ENCODE results near the gene JAG1. TPM values are rescaled to one million over a fixed set of nuclear protein-coding genes. Genes with fewer than 3 reads are reported as not detected.

JAG1 gene
- total RNA-seq, 1 donor from 2014 or later, result 1.3 TPM

DNA sequence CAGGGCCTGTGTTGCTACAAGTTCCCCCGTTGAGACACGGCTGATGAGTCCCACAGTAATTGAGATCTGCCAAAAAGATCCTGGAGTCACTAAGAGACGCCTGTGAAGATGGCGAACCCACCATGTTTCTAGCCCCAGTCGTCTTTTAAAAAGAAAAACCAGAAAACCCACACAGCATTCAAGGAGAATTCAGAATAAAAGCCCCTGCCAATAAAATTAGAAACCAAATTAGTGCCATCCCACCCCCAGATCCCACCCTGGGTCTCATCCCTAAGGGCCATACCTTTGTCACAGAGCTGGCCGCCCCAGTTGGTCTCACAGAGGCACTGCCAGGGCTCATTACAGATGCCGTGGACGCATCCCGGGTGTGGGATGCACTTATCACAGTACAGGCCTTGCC, 21.6 kb downstream of the JAG1 start:
- H3K4me3 Mint-ChIP-seq, result no peak overlapping the region
- no peak overlapping the region for H3K27ac Mint-ChIP-seq
- H3K27me3 Mint-ChIP-seq (ENCODE audit: insufficient read depth), result peaks cover 8% of the 10 kb centered on the region
- H3K4me1 Mint-ChIP-seq (ENCODE audit: low read depth), result peaks cover 6% of the 10 kb centered on the region
- H3K9me3 Mint-ChIP-seq, result no peaks in the 10 kb centered on the region
- no peaks in the 10 kb centered on the region for H3K36me3 Mint-ChIP-seq (ENCODE audit: low read depth)
- intact Hi-C loops (cut with micrococcal nuclease), result loop anchor here (5.0 kb wide), 1 partner anchor 55 kb away; no protein-coding TSS in a partner anchor
- DNase-seq (ENCODE audit: low spot score), result no peak

DNA sequence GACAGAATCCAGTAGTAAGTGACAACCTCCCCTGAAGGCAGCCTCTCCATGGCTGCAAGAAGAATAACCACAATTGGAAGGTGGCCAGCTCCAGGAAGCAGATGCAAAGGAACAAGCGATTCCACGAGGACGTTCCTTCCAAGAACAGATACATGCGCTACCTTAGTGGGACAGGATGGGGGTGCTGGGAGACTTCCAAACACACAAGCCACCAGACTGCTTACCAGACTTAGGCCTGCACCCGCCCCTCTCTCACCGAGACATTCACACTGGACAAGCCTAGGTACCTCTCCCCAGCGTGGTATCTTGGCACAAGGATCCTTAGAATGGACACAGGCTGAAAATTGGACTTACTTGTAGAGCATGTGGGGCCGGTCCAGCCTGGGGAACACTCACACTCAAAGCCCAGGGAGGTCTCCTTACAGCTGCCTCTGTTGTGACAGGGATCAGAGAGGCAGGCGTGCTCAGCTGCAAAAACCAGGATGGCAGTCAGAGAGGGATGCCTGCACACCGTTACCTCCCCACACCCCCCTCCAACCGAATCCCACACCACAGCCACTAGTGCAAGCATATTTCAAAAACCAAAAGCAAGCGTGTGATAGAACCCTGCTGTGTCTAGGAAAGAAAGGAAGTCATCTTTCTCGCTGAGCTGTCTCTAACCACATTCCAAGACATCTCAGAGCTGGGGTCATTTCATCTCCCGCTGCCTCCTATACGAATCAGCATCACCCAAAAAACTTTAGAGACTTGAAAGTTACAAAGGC, 22.4 kb downstream of the JAG1 start:
- Mint-ChIP-seq H3K27me3 (ENCODE audit: insufficient read depth) (peaks cover 8% of the 10 kb centered on the region), H3K27ac (no peak overlapping the region), H3K4me1 (ENCODE audit: low read depth) (peaks cover 6% of the 10 kb centered on the region), H3K4me3 (no peak overlapping the region), H3K9me3 (no peaks in the 10 kb centered on the region), H3K36me3 (ENCODE audit: low read depth) (no peaks in the 10 kb centered on the region)
- no peak for DNase-seq (ENCODE audit: low spot score)
- intact Hi-C loops (cut with micrococcal nuclease), result loop anchor here (5.0 kb wide), 1 partner anchor 54 kb away; no protein-coding TSS in a partner anchor

- Mint-ChIP-seq H3K27me3 (ENCODE audit: insufficient read depth) (peaks cover 8% of the 10 kb centered on the region), H3K36me3 (ENCODE audit: low read depth) (no peaks in the 10 kb centered on the region), H3K4me1 (ENCODE audit: low read depth) (peaks cover 6% of the 10 kb centered on the region), H3K27ac (no peak overlapping the region), H3K4me3 (no peak overlapping the region), H3K9me3 (no peaks in the 10 kb centered on the region)
- DNase-seq (ENCODE audit: low spot score), result no peak
- intact Hi-C loops (cut with micrococcal nuclease), result loop anchor here (5.0 kb wide), 1 partner anchor 52 kb away; no protein-coding TSS in a partner anchor
These were observed 24.0 kb downstream of the JAG1 start for GRCh38 chr20:10649797-10650160.

- no peak for DNase-seq (ENCODE audit: low spot score)
- H3K9me3 Mint-ChIP-seq, result no peaks in the 10 kb centered on the region
- peaks cover 7% of the 10 kb centered on the region for H3K27me3 Mint-ChIP-seq (ENCODE audit: insufficient read depth)
- no peaks in the 10 kb centered on the region for H3K36me3 Mint-ChIP-seq (ENCODE audit: low read depth)
- H3K4me1 Mint-ChIP-seq (ENCODE audit: low read depth), result peaks cover 9% of the 10 kb centered on the region
- intact Hi-C loops (cut with micrococcal nuclease), result no loop called here
- H3K27ac Mint-ChIP-seq, result no peak overlapping the region
- no peak overlapping the region for H3K4me3 Mint-ChIP-seq
These were observed 24.6 kb downstream of the JAG1 start for GRCh38 chr20:10649080-10649796.

DNA sequence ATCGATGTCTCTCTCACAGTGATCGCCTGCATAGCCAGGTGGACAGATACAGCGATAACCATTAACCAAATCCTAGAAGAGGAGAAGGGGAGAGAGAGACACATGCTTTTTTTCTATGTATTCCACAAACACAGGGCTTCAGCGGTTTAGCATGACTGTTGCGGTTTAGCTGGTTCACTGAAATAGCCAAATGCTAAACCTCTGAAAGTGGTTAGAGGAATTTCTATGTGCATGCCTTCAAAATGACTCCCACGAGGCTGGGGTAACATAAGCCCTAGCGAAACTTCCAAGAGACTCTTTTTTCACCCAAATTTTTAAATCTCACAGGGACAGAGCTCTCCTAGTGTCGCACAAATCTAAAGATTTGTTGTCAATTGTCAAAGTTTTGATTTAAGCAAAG, 25.1 kb downstream of the JAG1 start:
- intact Hi-C loops (cut with micrococcal nuclease), result no loop called here
- Mint-ChIP-seq H3K9me3 (no peaks in the 10 kb centered on the region), H3K4me3 (no peak overlapping the region), H3K36me3 (ENCODE audit: low read depth) (no peaks in the 10 kb centered on the region), H3K4me1 (ENCODE audit: low read depth) (peaks cover 6% of the 10 kb centered on the region), H3K27ac (no peak overlapping the region), H3K27me3 (ENCODE audit: insufficient read depth) (peaks cover 2% of the 10 kb centered on the region)
- no peak for DNase-seq (ENCODE audit: low spot score)

DNA sequence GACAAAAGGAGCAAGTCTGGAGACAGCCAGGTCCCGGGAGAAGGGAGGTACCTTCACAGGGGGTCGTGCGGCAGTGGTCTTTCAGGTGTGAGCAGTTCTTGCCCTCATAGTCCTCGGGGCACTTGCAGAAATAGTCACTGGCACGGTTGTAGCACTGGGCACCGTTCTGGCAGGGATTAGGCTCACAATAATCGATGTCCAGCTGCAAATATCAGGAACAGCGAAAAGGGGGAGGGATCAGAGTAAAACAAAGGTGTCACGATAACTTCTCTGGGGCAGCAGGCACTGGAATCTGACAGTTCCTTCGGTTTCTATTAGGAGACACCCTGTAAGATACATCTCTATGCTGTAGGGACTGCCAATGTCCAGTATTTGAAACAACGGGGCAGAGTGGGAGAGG, 25.9 kb downstream of the JAG1 start:
- no peak overlapping the region for H3K4me3 Mint-ChIP-seq
- DNase-seq (ENCODE audit: low spot score), result no peak
- peaks cover 5% of the 10 kb centered on the region for H3K4me1 Mint-ChIP-seq (ENCODE audit: low read depth)
- no peaks in the 10 kb centered on the region for H3K36me3 Mint-ChIP-seq (ENCODE audit: low read depth)
- H3K27me3 Mint-ChIP-seq (ENCODE audit: insufficient read depth), result peaks cover 2% of the 10 kb centered on the region
- intact Hi-C loops (cut with micrococcal nuclease), result no loop called here
- H3K9me3 Mint-ChIP-seq, result no peaks in the 10 kb centered on the region
- no peak overlapping the region for H3K27ac Mint-ChIP-seq

- intact Hi-C loops (cut with micrococcal nuclease), result no loop called here
- Mint-ChIP-seq H3K27ac (no peak overlapping the region), H3K36me3 (ENCODE audit: low read depth) (no peaks in the 10 kb centered on the region), H3K4me3 (no peak overlapping the region), H3K4me1 (ENCODE audit: low read depth) (peaks cover 5% of the 10 kb centered on the region), H3K9me3 (no peaks in the 10 kb centered on the region), H3K27me3 (ENCODE audit: insufficient read depth) (peaks cover 2% of the 10 kb centered on the region)
- no peak for DNase-seq (ENCODE audit: low spot score)
These were observed 26.3 kb downstream of the JAG1 start for GRCh38 chr20:10647471-10647870.

DNA sequence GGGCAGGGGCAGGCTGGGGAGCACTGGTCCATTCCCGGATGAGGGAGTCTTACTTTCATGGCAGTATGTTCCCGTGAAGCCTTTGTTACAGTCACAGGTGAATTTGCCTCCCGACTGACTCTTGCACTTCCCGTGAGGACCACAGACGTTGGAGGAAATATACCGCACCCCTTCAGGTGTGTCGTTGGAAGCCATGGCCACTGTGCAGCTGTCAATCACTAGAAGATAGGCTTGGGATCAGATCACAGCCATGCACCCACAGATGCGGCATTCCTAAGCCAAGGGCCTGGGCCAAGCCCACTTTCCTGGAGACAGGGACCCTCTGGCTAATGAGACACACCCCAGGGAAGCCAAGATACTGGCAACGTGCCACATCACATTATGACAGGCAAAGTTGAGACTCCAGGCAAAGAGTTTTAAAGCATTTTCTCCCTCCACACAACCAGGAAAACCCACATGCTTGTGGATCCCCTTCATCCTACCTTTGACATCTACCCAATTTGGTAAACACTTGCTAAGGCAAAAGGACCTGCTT, 26.8 kb downstream of the JAG1 start:
- Mint-ChIP-seq H3K4me3 (no peak overlapping the region), H3K4me1 (ENCODE audit: low read depth) (peaks cover 5% of the 10 kb centered on the region), H3K27ac (no peak overlapping the region), H3K9me3 (no peaks in the 10 kb centered on the region), H3K27me3 (ENCODE audit: insufficient read depth) (peaks cover 2% of the 10 kb centered on the region), H3K36me3 (ENCODE audit: low read depth) (no peaks in the 10 kb centered on the region)
- DNase-seq (ENCODE audit: low spot score), result no peak
- intact Hi-C loops (cut with micrococcal nuclease), result no loop called here

GRCh38 chr20:10646006-10646405, 27.8 kb downstream of the JAG1 start:
- Mint-ChIP-seq H3K9me3 (no peaks in the 10 kb centered on the region), H3K27ac (no peak overlapping the region), H3K27me3 (ENCODE audit: insufficient read depth) (peaks cover 2% of the 10 kb centered on the region), H3K36me3 (ENCODE audit: low read depth) (no peaks in the 10 kb centered on the region), H3K4me3 (no peak overlapping the region), H3K4me1 (ENCODE audit: low read depth) (peaks cover 5% of the 10 kb centered on the region)
- no peak for DNase-seq (ENCODE audit: low spot score)
- intact Hi-C loops (cut with micrococcal nuclease), result no loop called here

GRCh38 chr20:10645205-10645570, 28.6 kb downstream of the JAG1 start:
- DNase-seq (ENCODE audit: low spot score), result no peak
- Mint-ChIP-seq H3K27ac (no peak overlapping the region), H3K4me3 (no peak overlapping the region), H3K36me3 (ENCODE audit: low read depth) (no peaks in the 10 kb centered on the region), H3K9me3 (no peaks in the 10 kb centered on the region), H3K4me1 (ENCODE audit: low read depth) (peaks cover 5% of the 10 kb centered on the region), H3K27me3 (ENCODE audit: insufficient read depth) (peaks cover 2% of the 10 kb centered on the region)
- intact Hi-C loops (cut with micrococcal nuclease), result no loop called here

GRCh38 chr20:10644458-10645204, 29.2 kb downstream of the JAG1 start:
- Mint-ChIP-seq H3K27me3 (ENCODE audit: insufficient read depth) (peaks cover 2% of the 10 kb centered on the region), H3K27ac (no peak overlapping the region), H3K36me3 (ENCODE audit: low read depth) (no peaks in the 10 kb centered on the region), H3K4me3 (no peak overlapping the region), H3K4me1 (ENCODE audit: low read depth) (peaks cover 5% of the 10 kb centered on the region), H3K9me3 (no peaks in the 10 kb centered on the region)
- intact Hi-C loops (cut with micrococcal nuclease), result no loop called here
- DNase-seq (ENCODE audit: low spot score), result no peak

- intact Hi-C loops (cut with micrococcal nuclease), result no loop called here
- no peaks in the 10 kb centered on the region for H3K36me3 Mint-ChIP-seq (ENCODE audit: low read depth)
- H3K9me3 Mint-ChIP-seq, result no peaks in the 10 kb centered on the region
- no peak overlapping the region for H3K4me3 Mint-ChIP-seq
- H3K27me3 Mint-ChIP-seq (ENCODE audit: insufficient read depth), result peaks cover 2% of the 10 kb centered on the region
- DNase-seq (ENCODE audit: low spot score), result no peak
- H3K27ac Mint-ChIP-seq, result no peak overlapping the region
- peaks cover 5% of the 10 kb centered on the region for H3K4me1 Mint-ChIP-seq (ENCODE audit: low read depth)
These were observed 30.3 kb downstream of the JAG1 start for GRCh38 chr20:10643560-10643873.

All from activated T-helper 1 cell treated with anti-CD3 and anti-CD28 coated beads, Interleukin-12 subunit alpha, Interleukin-12 subunit beta, Interleukin-2, Interleukin-4 antibody, amounts not matched to agents 30 ng/mL and 10 ng/mL and 1 ng/mL, durations not matched to agents 14 hours and 24 hours and 36 hours (primary cell).